Measurements from ENCODE around the gene PTPMT1.
"Not testable (repeated sequence)": the region's sequence is repeated elsewhere in the genome, so short reads cannot be mapped to it uniquely, and the experiment has no call there.

GRCh38 chr11:47564366-47564765 is 1.0 kb upstream of the PTPMT1 start:
- TF ChIP-seq POLR2A (IDR thresholded peaks at IDR 0.05; ENCODE audit: low read length); GATA1 (IDR thresholded peaks at IDR 0.05; ENCODE audit: low read depth, low read length): not testable (repeated sequence)

All from erythroblast (primary cell).